NCI-H1105 treated with DMSO at 0.1 percent for 48 hours (cell line): ENCODE data around the gene BAG1.

ENCODE experiments used
- DNase-seq: peaks from one replicate; lab custom pipeline; 2025; lab: John Stamatoyannopoulos, UW

BAG1 gene

DNA sequence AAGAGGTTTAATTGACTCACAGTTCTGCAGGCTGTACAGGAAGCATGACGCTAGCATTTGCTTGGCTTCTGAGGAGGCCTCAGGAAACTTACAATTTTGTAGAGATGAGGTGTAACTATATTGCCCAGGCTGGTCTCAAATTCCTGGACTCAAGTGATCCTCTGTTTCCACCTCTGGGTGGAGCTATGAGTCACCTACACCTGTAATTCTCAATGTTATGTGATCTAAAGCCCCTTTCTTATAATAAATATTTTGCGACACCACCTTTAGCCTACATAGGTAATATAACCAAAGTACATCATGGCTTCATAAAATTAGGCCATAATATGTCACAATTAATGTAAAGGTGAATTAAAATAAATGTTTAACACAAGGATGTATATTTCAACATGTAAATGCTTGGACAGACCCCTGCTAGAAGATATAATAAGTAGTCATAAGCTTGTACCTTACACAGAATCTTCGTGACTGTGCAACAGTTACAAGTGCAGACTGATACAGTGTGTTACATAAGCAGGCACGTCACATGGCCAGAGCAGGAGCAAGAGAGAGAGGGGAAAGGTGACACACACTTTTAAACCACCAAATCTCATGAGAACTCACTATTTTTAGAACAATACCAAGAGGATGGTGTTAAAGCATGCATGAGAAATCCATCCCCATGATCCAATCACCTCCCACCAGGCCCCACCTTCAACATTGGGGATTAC, 54.3 kb downstream of the BAG1 start:
- no peak for DNase-seq

DNA sequence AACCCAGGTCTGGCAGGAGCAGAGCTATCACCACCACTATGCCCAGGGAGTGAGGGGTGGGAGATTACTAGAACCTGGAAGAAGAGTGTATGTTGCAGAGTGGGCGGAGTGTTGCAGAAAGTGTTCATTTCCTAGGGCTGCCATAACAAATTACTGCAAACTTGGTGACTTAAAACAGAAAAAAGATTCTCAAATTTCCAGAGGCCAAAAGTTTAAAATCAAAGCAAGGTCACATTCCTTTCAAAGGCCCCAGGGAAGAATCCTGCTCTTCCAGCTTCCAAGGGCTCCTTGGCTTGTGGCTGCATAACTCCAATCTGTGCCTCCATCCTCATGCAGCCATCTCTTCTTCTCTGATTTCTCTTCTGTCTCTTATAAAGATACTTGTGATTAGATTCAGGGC, 55.1 kb downstream of the BAG1 start:
- DNase-seq, result no peak

DNA sequence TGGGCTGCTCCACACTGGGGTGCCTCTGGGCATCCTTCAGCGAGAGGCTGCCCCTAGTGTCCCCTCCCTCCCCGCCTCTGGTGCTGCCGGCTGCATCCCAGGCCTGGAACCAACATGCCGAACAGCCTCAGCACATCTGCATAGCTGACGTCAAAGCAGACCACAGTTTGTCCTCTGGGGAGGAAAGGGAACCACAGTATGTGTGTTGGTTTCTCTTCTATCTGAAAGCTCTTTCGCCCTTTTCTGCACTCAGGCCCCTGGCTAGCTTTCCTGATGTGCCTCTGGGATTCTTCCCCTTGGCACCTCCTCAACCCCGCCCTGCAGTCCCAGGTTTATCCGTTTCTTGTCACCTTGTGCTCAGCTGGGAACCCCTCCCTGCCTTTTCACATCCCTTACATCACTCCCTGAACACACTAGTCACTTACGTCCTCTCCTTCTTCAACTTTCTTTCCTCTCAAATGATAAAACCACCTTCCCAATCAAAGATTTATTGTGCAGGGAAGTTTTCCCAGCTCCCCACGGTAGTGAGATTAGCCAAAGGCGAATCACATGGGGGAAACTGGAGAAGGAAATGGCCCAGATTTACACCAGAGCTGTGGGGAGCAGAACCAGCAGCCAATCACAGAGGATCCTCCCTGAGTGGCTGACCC, 61.8 kb downstream of the BAG1 start:
- DNase-seq, result no peak
